Activated T-helper 9 cell treated with anti-CD3 and anti-CD28 coated beads, Interleukin-2, amount 50 U/mL, for 16 hours (primary cell): ENCODE data around the gene SLC9A7.
A peak's percentile ranks its signal among the peaks of the same experiment; 100 is the strongest.
"Not testable (repeated sequence)": the region's sequence is repeated elsewhere in the genome, so short reads cannot be mapped to it uniquely, and the experiment has no call there.

Experiments
- DNase-seq: peaks from one replicate; pipeline ENCODE4 v3.0.0-alpha.2; 2020; ENCODE audit warnings: low read depth

The SLC9A7 gene

DNA sequence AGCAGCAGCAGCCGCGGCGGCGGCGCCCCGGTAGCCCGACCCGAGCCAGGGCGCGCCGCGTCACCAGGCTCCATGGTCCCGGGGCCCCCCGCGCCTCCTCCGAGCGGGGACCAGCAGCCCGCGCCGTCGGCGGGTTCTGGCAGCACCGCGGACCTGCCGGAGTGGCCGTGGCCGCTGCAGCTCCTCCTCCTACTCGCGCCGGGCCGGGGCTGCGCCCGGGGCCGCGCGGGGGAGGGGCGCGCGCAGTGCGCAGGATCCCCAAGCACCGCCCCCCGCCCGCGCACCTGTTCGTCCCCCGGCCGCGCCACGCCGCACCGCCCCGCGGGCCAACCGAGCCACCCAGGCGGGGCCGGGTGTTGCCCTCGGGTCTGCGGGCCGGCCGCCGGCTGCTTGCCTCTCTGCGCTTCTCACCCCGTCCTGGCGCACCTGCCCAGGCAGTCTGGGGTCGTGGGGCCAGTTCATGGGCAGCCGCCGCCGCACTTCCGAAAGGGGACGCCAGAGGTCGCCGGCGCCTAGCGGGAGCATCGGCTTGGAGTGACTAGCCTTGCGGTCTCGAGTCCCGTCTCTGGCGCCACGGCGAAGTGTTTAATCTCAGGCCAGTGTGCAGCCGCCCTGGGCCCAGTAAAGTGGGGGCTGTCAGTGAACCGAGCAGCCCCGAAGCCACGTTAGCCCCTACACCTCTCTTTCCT lies at the start of gene SLC9A7:
Gene SLC9A7 (minus strand): TSS at position 163 of the 689 bp plus-strand sequence. CDS start 89 bp downstream, at position 74.
- peak; percentile 68 for DNase-seq

DNA sequence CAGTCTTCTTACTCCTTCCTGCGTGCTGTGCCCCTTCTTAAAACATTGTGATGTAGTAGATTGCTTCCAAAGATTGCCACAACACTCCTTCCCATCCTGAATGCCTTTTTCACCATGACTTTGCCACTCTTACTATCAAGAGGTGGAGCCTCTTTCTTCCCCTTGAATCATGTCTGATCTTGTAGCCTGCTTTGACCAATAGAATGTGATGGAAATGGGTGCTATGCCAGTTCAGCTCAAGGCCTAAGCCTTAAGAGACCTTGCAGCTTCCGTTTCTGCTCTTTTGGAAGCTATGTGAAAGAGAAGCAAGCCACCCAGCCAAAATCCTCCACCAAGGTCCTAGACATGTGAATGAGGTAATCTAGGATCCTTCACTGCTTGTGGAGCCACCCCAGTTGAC lies 46.4 kb upstream of the SLC9A7 start:
- no peak for DNase-seq

DNA sequence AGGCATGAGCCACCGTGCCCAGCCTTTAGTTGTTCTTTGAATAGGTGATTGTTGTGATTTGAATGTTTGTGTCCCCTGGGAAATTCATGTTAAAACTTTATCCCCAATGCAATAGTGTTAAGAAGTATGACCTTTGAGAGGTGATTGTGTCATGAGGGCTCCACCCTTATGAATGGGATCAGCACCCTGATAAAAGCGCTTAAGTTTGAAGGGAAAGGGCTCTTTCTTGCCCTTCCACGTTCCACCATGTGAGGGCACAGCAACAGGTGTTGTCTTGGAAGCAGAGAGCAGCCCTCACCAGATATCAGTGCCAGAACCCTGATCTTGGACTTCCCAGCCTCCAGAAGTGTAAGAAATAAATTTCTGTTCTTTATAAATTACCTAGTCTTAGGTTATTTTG lies 44.2 kb upstream of the SLC9A7 start:
- DNase-seq: no peak

- peak; percentile 51 for DNase-seq
Measured at GRCh38 chrX:46796574-46797191, 37.8 kb upstream of the SLC9A7 start.

DNA sequence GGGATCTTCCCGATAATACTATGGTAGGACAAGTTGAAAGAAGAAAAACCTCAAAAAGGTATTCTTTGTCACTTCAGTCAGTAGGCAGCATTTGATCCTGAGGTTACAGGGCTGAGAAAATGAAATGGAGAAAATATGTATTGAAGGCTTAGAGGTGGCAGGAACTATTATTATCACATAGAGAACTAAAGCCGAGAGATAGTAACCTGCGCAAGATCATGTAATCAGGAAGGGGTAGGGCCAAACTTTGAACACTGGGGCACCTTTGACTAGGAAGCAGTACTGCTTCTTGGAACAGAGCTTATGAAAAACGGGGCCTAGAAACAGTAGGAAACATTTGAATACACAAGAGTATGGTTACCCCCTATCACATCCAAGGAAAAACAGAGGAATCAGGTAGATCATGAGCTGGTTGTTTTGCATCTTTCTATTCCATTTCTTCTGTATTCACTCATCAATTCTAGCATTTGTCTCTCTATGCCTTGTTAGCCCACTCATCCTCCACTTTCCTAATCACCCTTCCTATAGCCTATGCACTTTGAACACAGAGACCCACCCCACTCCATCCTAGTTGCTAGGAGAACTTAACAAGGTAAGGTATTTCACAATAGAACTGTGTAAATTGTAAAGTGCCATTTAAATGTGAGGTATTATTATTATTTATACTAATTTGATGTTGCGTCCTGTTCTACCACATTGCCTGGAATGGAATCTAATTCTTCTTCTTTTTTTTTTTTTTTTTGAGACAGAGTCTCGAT lies 34.6 kb upstream of the SLC9A7 start:
- DNase-seq: no peak

DNA sequence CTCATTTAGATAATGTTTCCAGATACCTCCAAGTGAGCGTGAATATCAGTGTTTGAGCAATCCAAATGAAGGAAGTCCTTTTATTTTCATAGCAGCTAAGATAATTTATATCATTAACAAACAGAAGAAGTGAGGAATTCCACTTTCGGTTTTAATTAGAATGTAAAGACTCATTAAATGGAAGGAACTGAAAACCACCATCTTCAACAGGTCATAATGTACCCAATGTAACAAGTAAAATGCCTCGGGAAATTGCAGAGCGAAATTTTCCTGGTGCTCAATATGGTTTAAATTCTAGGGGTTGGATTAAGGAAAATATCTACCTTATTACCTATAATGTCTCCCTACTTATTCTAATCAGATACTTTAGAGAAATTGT lies 33.9 kb upstream of the SLC9A7 start:
- no peak for DNase-seq

DNA sequence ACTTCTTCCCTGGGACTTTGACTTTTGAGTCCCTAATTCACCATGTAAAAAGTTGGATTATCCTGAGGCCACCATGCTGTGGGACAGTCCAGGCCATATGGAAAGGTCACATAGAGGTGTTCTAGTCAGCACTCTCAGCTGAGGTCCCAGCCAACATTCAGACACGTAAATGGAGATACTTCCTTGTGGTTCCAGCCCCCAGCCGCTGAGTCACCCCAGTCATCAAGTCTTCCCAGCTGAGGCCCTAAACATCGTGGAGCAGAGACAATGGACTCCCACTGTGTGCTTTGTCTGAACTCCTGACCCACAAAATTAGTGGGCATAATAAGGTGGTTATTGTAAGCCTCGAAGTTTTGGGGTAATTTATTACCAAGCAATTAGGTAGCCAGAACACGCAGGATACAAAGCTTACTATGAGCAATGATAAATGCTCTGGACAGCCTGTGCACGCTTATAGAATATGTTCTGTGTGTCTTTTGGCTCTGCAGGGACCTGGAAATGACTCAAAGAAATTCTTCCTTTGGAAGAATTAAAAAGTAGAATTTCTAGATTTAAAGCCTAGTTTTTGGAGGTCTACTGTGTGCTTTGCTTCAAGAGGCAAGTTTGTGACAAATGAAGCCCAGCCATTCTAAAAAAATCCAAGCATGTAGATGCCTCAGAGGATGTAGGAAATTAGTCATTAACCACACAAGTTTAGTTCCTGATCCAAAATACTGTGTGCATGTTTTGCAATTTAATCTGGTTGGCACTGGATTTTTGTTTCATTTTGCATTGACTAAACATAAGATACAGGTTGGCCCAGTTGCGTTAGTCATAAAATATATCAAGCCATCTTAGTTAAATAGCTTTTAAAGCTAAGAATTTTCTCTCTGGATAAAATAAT lies 33.2 kb upstream of the SLC9A7 start:
- no peak for DNase-seq

GRCh38 chrX:46788902-46789301 lies 30.0 kb upstream of the SLC9A7 start:
- DNase-seq: no peak

DNA sequence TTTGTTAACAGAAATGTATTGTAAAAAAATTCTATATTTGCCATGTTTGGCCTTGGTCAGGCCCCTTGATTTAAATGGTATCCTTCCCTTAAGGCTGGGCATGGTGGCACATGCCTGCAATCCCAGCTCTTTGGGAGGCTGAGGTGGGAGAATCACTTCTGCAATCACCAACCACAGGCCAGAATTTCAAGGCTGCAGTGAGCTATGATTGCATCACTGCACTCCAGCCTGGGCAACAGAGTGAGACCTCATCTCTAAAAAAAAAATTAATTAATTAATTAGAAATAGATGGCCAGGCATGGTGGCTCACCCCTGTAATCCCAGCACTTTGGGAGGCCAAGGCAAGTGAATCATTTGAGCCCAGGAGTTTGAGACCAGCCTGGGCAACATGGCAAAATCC lies 25.5 kb upstream of the SLC9A7 start:
- not testable (repeated sequence) for DNase-seq

DNA sequence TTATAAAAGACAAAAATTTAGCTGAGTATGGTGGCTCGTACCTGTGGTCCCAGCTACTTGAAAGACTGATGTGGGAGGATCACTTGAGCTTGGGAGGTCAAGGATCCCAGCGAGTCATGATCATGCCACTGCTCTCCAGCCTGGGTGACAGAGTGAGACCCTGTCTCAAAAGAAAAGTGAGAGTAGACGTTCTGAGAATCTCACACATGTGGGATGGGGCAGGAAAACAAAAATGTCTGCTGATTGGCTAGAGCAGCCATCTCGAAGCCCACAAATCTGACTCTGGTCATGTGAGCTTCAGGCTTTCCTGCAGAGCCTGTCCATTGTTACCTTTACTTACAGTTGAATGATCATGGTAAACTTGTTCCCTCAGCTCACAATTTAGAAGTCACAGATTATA lies 23.1 kb upstream of the SLC9A7 start:
- DNase-seq: no peak

DNA sequence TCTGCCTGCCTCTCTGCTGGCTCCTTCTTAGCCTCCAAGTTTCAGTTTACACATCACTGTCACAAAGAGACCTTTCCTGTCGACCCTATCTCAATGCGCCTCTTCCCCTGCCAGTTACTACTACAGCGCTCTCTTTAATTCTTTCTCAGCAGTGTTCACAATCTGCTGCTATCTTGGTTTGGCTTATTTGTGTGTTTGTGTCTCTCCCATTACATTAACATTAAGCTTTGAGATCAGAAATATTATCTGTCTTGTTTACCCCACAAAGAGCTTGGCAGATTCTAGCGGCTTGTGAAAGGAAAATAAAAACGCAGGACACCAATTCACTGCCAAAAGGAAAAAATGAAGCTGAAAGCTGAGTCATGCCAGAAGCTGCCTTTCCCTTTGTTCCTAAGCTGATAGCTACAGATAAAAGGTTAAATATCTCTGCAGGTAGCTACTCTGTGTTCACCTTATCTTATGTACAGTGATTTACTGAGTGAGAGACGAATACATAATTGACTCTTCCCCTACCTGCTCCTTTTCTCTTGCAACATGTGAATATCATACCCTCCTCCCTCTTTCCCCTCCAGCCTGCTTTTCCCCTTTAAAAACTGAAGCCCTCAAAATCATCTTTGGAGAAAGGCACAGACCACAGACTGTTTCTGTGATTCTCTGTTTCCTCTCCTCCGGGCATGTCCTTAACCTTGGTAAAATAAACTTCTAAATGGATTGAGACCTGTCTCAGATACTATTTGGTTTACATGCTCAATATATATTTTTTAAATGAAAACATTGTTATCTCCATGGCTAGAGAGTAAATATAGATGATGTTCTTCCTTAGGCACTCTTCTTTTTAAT lies 19.3 kb upstream of the SLC9A7 start:
- DNase-seq: no peak

DNA sequence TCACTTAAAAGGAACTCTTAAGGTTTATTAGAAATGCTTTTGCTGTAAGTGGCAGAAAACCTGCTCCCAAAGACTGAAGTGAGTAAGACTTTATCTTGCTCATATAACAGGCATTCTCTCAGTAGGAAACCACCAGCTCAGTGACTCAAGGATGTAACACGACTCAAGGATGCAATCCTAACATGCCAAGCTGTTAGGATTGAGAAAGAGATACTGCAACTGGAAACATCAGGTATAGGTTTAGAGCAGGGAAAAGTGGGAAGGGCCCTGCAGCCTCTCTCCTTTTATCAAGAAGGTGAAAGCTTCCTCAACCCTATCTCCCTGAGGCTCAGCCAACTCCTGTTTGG lies 11.9 kb upstream of the SLC9A7 start:
- no peak for DNase-seq

GRCh38 chrX:46770000-46770816 lies 11.3 kb upstream of the SLC9A7 start:
- no peak for DNase-seq

DNA sequence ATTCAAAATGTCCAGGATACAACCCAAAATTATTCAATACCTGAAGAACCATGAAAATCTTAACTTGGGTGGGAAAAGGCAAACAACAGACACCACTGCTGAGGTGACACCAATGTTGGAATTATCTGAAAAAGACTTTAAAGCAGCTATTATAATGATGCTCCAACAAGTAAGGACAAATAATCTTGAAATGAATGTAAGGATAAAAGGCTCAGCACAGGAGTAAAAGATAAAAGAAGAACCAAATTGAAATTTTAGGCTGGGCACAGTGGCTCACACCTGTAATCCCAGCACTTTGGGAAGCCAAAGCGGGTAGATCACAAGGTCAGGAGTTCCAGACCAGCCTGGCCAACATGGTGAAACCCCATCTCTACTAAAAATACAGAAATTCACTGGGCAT lies 4.0 kb upstream of the SLC9A7 start:
- DNase-seq: no peak

GRCh38 chrX:46759645-46759974 lies 692 bp upstream of the SLC9A7 start:
- no peak for DNase-seq

GRCh38 chrX:46758163-46758955 lies 559 bp downstream of the SLC9A7 start:
- peak; percentile 2 for DNase-seq

DNA sequence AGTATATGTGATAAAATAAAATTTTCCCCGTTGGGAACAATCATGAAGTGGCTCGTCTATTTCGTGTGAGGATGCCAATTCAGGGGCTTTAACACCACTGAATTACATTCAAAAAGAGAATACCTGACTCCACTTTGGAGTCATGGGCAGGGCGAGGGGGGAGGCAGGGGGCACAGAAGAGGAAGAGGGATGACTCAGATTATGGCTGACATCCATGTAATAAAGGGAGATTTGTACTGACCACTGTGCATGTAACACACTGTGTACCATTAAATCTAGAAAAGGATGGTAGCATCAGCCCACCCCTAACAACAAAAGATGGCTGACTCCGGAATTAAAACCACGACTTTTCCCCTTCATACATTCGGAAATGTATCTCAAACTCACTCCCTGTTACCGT lies 1.3 kb downstream of the SLC9A7 start:
- DNase-seq: no peak

GRCh38 chrX:46757052-46757451 lies 1.9 kb downstream of the SLC9A7 start:
- DNase-seq: no peak

DNA sequence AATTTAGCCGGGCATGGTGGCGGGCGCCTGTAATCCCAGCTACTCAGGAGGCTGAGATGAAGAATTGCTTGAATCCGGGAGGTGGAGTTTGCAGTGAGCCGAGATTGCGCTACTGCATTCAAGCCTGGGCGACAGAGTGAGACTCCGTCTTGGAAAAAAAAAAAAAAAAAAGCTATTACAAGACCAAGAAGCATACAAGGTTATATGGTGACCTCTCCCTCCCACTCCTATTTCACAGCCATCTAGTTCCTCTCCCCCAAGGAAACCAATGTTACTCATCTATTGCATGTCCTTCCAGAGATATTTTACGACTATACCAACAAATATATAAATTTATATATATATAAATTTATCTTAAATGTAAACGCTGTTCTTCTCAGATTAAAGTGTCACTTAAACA lies 3.2 kb downstream of the SLC9A7 start:
- no peak for DNase-seq

DNA sequence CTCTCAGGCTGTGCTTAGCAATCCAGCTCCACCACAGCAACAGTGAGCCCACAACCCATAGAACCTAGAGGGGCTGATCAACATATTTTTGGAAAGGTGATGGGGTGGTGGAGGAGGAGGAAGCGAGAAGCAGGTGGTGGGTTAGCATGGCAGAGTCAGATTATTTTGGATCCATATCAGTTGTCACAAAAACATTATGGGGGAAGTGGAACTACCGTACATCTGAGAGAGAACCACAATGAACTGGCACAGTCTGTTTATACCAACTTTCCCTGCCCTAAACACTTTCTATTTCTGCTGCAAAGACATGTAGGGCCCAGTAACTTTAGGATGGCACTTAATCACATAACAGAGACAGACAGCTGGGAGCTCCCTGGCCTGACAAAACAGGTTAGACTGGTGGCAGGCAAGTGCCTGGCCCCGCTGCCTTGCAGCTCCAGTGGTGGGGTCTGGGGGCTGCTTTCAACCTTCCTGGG lies 4.3 kb downstream of the SLC9A7 start:
- DNase-seq: no peak
